GM12872 (cell line): ENCODE results near the gene AQP12A.

Experiments used
- TF ChIP-seq, protein P1 (sequence below): IDR thresholded peaks from 3 replicates; pipeline ENCODE4 v1.5.1; 2011; ENCODE audit warnings: low read depth, mild to moderate bottlenecking, low read length, moderate library complexity; ENCODE audit not compliant: insufficient read depth

Gene AQP12A

DNA sequence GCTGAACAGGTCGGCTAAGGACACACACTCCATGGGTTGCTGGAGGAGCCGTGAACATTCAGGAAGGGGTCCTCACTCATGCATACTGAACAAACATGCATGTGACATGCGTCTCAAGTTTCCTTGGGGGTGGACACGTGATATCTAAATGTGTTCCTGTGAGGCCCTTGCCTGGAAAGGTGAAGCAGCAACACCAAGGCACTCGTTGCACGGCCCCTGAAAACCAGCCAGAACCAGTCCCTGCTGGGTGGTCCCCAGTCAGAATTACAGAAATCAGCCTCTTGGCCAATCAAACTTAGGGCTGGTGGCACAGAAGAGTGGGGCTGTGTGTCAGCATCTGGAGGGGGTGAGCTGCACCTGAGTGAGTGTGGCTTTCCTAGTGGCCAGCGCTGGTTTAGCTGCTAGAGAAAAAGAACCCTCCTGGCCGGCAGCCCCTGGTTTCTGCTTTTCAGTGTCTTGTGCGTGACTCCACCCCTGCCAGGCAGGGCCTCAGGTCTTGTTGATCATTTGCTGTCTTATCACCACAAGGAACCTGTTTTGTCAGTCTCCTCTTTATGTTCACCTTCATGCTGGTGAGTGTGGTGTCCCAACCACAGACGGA, 5.8 kb upstream of the AQP12A start:
- TF ChIP-seq, protein P1, sequence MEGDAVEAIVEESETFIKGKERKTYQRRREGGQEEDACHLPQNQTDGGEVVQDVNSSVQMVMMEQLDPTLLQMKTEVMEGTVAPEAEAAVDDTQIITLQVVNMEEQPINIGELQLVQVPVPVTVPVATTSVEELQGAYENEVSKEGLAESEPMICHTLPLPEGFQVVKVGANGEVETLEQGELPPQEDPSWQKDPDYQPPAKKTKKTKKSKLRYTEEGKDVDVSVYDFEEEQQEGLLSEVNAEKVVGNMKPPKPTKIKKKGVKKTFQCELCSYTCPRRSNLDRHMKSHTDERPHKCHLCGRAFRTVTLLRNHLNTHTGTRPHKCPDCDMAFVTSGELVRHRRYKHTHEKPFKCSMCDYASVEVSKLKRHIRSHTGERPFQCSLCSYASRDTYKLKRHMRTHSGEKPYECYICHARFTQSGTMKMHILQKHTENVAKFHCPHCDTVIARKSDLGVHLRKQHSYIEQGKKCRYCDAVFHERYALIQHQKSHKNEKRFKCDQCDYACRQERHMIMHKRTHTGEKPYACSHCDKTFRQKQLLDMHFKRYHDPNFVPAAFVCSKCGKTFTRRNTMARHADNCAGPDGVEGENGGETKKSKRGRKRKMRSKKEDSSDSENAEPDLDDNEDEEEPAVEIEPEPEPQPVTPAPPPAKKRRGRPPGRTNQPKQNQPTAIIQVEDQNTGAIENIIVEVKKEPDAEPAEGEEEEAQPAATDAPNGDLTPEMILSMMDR: 0 out of 3 replicates have a peak, but pooled peaks have one; percentile 4

- TF ChIP-seq, protein P1: no peak
Measured at GRCh38 chr2:240686460-240686859, 5.2 kb upstream of the AQP12A start.

DNA sequence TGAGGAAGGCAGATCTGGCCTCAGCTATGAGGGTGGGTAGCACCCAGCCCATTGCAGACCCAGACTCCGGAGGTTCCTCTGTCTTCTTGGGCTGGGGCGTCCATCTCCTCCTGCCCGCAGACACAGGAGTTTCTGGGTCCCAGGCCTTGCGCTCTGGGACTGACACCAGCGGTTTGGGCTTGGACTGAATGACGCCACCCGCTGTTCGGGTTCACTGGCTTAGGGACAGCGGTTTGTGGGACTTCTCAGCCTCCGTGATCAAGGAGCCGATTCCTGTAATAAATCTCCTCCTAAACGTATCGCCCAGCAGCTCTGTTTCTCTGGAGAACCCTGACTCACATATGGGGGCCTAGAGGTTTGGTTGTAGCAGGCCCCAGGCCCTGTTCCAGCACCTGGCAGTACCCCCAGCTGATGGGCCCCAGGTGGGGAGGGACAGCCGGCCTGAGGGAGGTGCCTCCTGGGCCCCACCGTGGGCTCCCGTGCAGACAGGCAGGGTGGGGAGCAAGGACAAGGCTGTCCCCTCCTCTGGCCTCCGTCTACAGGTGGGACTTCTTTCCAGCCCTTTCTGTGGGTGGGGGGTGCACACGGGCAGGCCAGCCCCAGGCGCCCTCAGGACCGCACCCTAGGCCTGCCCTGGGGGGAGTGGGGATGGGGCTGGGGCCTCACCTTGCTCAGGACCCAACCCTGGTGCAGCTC, 4.5 kb upstream of the AQP12A start:
- TF ChIP-seq, protein P1: no peak

DNA sequence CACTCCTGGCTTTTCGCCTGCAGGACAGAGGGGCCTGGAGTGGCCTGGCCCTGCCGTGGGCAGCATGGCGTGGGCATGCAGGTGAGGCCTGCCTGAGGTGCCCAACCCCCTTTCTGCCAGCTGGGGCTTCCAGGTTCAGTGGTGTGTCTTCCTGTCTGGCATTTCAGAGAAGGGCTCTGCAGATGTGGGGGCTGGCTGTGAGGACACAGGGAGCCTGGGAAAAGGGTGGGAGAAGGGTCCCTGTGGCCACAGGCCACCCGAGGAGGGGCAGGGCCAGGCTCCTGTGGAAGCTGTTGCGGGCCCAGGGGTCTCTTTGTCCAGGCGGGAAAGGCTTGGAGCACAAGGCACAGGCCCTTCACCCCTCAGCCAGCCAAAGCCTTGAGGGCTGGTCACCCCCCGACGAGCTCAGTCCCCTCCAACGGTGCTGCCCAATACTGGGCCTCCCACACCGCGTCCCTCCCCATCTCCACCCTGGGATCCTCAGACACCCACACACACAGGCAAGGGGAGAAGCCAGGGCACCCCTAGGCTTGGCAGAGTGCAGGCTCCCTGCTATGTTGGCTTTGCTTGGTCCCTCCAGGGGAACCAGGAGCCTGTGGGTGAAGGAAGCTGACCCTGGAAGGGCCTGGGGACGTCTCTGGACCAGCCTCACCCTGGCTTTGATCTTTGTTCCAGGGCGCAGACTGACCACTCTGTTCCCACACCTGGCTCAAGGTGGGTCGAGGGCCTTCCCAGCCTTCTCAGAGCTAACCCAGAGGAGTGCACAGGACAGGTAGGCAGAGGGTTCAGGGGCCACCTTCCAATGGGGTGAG, 3.7 kb upstream of the AQP12A start:
- TF ChIP-seq, protein P1: no peak

GRCh38 chr2:240688553-240688919, 3.1 kb upstream of the AQP12A start:
- TF ChIP-seq, protein P1: no peak

DNA sequence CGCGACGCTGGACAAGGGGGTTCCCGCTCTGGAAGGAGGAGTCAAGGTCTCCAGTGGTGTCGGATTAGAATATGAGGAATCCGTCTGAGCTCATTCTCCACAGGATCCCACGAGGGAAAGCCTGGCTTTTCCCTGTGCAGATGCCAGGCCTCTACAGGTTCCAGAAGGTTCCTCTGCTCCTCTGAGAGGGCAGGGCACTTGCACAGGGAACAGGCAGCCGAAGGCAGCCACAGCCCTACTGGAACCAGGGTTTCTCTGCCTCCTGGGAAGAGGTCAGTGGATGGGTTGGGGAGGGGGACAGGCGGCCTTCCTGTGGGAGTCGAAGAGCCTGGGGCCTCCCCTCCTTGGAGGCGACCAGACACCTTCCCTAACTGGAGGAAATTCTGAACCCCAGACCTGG, 1.7 kb upstream of the AQP12A start:
- TF ChIP-seq, protein P1: no peak

DNA sequence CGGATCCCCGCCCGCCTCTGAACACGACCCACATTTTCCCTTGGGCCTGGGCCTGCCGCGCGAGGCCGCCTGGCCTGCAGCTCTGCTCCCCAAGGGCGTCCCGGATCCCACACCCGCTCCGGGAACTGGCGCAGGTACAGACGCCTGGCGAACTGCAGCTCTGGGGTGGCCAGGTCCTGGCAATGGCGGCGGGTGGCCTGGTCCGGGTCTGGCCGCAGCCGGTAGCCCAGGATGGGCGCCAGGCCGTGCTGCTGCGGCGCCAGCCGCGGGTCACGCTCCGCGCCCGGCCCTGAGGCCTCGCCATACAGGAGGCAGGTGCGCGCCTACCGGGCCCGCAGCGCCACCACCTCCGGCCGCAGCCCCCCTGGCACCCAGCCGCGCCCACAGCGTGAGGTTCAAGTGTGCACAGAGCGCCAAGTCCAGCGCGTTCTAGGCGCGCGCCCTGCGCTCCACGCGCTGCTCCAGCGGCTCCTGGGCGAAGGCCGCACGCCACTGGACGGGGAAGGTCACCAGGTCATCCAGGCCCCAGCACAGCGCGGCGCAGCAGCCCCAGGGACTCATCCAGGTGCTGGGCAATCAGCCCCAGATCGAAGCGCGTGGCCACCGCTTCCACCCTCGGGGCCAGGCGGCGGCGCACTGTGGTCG, 9.5 kb downstream of the AQP12A start:
- TF ChIP-seq, protein P1: no peak
